DMS53 (cell line): ENCODE results near the gene UEVLD.
"Not testable (repeated sequence)": the region's sequence is repeated elsewhere in the genome, so short reads cannot be mapped to it uniquely, and the experiment has no call there.

Experiments used
- DNase-seq: peaks from one replicate; lab custom pipeline; 2025; lab: John Stamatoyannopoulos, UW

The UEVLD gene

GRCh38 chr11:18588297-18589252 is at the start of gene UEVLD:
Gene UEVLD (minus strand): TSS chr11:18588734. CDS start chr11:18588654, 80 bp downstream.
- peak; percentile 94 for DNase-seq

DNA sequence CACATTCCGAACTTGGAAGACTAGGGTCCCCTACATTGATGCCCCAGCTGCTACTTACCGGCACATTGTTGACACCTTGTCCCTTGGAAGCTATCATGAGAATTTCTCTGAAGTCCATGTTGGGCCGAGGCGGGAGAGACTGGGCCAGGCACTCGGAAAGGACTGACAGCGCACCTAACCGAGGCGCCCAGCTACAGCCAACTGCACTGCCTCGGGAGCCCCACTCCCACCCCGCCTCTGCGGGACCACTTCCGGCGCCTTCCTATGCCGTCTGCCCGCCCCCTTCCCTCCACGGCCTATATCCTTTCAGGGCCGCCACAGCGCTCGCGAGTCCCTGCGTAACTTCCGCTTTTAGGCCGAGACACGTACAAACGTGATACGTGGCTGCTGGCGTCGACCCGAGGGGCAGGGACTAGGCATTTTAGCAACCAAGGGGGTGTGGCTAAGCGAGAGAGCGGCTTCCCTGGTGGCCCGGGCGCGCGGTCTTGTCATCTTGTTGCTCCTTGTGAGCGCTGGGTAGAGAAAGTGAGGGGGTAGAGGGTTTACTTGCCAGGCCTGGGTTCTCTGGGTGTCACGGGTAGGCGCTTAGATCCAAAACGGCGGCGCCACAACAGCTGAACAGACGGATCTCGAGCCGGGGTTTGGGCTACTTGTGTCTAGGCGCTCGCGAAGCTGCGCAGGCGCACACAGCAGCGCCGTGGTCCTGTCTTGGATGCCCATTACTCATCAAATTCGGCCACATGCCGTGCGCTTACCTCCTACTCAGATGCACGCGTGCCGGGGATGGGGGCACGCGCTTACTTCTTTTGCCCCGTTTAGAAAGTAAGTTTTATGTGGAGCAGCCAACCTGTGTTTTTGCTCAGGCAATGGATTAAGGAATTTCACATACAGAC is 45.9 kb upstream of the UEVLD start, which contains the start of gene SPTY2D1:
SPTY2D1 (minus strand) TSS at position 203 of the 893 bp plus-strand sequence; CDS start at position 118, 85 bp downstream.
- DNase-seq, result peak; percentile 100

DNA sequence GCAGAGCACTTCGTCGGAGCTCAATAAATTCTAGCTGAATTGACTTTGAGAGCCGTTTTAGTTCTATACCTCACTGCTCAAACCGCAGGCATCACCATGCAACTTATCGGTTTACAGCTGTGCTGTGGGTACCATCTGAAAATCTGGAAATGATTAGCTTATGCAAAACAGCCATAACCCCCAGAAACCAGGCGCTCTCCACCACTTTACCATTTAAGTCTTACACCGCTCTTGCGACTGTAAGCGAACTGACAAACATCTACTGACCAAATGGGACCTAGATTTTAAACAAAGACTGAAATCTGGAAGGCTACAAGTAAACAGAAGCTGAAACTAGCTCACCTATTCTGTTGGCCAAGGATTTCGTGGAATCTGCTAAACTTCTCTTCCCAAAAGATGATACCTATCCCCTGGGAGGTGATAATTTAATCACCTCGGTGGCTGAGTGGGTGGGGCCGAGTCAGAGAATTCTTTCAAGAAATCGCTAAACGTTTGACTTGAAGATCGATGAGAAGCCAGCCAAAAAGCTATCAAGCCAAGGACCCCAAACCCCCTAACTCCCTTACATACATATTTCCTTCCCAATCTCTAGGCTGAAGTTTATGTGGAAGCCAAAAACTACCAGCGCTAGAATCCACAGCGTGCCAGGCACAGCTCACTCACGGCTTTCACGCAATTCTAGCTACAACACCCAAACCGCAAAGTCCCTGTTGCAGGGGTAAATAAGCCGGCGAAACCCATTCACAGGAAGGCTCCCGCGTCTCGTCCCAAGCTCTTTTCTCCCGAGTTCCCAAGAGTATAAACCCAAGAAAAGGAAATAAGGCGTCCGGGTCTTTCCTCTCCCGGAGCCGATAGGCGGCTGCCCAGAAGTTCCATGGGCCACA is 45.0 kb upstream of the UEVLD start:
- DNase-seq, result no peak

DNA sequence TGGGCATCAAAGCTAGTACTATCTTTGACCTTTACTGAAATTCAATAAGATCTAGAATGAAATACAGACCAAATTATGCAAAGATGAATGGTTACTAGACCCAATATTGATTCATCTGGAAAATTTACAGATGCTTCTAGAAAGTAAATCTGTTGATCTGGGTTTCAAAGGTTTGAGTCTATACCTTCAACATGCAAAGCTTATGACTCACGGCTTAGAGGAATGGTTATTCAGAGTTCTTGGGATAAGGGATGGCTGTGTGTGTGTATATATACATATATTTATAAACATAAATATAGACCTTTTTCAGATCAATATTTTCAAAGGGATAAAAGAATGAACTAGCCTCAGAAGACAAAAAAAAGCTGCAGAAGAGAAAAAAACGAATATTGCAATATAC is 44.3 kb upstream of the UEVLD start:
- no peak for DNase-seq

- DNase-seq, result no peak
Observed at GRCh38 chr11:18624161-18624560, 35.6 kb upstream of the UEVLD start.

GRCh38 chr11:18623707-18624106 is 35.2 kb upstream of the UEVLD start:
- DNase-seq, result no peak

DNA sequence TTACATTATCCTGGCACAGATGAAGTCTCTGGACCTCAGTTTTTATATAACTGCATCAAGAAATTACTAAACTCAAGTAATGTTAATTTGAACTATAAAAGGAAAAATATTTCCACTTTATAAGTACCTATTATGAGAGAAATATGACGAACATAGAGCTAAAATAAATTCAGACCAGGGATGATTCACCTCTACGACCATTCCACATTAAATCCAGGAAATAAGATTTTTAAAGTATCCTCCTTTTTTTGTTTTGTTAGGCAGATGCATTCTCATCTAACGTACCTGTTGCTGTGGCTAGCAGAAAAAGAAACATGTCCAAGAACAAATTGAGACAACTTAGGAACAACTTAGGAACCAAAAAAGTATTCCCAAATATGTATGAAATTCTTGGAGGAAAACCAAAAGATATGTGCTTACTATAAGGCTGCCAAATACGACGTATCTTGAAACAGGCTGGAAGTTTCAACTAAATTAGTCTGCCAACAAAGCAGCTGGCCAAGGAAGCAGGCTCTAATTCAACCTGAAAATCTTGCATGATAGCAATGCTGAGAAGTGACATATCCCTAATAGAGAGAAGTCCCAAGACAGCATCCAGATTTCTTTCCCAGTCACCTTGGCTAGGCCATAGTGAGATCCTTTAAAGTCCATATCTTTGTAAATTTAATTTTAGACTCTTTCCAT is 29.9 kb upstream of the UEVLD start:
- no peak for DNase-seq

DNA sequence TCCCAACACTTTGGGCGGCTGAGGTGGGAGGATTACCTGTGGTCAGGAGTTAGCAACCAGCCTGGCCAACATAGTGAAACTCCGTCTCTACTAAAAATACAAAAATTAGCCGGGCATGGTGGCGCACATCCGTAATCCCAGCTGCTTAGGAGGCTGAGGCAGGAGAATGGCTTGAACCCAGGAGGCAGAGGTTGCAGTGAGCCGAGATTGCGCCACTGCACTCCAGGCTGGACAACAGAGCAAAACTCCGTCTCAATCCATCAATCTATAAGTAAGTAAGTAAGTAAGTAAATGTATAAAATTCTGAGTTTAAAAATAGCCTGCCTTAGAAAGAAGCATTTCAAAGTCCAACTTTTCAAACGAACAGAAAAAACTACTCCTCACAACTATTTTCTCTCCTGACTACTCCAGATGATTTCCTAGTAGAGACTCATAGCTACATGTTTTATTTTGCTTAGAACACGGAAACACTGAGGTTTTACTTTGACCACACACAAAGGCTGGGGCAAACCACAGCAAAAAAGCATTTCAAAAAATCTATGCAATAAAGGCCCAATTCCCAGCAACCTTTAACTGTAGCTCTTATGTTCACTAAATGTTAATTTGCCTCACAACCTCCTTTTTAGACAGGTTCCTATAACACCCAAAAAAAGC is 29.3 kb upstream of the UEVLD start:
- DNase-seq, result no peak

GRCh38 chr11:18615628-18616392 is 27.3 kb upstream of the UEVLD start:
- no peak for DNase-seq

DNA sequence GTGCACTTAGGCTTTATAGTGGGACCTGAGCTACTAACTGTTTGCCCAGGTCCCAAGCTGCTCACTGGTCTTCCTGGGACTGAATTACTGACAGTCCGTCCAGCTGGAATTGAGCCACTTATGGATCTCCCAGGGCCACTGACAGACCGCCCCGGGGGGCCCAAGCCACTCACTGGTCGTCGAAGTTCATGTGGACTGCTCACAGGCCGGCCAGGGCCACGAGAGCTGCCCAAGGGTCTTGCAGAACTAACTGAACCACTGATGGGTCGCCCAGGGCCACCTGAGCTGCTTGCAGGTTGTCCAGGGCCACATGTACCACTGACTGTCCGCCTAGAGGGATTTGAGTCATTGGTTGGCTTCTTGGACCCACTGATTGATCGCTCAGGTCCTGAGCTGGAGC is 26.1 kb upstream of the UEVLD start:
- DNase-seq, result no peak

DNA sequence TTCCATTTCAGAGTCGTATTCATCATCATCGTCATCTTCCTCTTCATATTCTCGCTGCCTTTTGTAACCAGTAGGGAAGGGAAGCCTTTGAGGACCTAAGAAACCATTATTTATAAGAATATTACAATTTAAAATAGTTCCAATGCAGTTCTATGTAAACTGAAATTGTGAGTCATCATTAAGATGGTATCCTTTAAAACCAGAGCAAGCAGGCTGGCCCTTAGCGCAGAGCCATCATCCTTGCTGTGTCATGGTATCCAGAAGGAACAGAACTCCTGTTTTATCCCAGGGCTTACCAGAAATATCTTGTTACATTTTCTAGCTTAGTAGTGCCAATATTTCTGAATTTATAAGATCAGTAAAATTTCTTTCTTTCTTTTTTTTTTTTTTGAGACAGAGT is 23.9 kb upstream of the UEVLD start:
- DNase-seq, result no peak

DNA sequence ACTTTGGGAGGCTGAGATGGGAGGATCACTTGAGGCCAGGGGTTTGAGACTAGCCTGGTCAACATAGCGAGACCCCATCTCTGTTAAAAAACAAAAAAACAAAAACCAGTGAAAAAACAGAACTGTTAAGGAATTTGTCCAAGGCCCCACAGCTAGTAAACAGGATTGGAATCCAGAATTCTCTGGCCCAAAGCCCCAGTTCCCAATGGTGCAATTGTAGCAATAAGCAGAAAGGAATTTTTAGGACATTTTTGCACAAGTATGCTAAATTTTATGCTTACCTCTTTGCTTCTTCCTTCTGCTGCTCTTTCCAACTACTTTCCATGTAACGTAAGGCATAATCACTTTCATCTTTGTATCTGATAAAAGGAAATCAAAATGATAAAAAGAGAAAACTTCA is 22.7 kb upstream of the UEVLD start:
- no peak for DNase-seq

DNA sequence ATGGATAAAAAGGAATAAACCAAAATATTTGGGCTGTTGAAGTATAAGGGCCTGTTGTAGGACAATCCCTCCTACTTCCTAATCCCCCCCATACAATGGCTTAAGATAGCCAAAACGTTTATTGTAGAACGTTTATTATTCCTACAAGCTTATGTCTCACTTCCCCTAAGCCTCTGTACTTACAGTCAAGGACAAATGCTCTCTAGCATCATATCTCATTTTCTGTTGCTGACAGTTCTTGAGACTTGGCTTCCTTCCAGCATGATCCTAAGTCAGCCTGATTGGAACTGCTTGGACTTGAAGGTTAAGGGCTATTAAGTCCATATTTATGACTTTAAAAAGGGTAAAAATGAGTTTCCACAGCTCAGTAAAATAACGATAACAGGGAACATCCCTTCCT is 19.8 kb upstream of the UEVLD start:
- peak; percentile 15 for DNase-seq

DNA sequence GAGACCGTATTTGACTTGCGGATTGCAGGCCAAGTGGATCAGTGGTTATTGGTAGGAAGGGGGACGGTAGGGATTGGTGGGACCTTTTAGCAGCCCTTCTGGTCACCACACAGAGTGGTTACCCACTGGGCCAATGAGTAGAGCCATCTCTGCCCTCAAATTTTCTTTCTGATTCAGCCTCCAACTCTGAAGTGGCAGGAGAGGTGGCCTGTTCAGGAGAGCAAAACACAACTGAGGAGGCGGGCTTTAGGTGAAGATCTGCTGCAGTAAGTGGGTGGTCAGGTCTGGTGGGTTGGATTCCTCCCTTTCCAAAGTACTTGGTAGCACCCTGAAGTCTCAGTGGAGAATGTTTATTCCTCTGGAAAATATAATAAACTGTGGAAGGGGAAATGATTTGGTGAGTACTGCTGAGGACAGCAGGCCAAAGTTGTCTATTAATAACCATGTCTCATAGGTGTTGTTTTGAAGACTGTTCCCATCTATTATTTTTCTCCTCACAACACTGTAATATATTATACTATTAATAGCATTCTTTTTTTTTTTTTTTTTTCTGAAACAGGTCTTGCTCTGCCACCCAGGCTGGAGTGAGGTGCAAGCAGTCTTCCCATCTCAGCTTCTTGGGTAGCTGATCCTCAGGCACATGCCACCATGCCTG is 12.5 kb upstream of the UEVLD start:
- DNase-seq, result no peak

GRCh38 chr11:18599739-18600230 is 11.3 kb upstream of the UEVLD start, which contains the start of gene MISFA:
Gene MISFA (plus strand): TSS chr11:18599789. CDS start chr11:18599929, 140 bp downstream.
- no peak for DNase-seq

GRCh38 chr11:18594999-18595749 is 6.6 kb upstream of the UEVLD start:
- DNase-seq, result no peak

GRCh38 chr11:18594088-18594487 is 5.6 kb upstream of the UEVLD start:
- DNase-seq, result not testable (repeated sequence)

DNA sequence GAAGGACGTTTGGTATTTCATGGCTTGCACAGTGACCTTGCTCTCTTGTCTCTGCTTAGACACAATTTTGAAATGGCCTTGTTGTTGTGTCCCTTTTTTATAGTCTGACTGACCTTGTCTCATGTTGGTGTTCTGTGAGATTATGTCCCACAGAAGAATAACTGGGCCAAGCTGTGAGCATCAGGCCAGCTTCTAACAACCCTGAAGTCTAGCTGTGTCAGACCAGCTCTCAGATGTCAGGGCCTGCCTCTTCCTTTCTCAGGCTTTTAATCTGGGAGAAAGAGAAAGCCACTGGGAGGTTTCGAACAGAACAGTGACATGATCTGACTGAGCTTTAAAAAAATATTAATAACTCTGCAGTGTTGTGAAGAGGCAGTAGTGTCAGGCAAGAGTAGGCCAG is 2.0 kb upstream of the UEVLD start:
- no peak for DNase-seq
